ENCODE measurements around the gene PISD.

DNA sequence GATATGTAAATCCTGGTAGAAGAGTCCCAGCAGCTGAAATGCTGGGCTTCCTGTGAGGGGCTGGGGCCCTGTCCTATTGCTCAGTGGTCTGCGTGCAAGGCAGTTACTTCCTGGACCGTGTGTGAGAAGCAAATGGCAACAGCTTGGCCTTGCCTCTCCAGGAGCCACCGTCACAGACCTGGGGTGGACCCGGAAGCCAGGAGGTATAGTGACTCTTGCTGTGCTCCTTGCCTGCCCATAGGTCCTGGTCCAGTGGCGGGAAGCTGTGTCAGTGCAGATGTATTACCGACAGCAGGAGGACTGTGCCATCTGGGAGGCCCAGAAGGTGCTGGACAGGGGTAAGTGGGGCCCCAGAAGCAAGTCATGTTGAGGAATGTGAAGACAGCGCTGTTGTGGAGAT lies 54.3 kb downstream of the PISD start:
- TF ChIP-seq, protein P1, sequence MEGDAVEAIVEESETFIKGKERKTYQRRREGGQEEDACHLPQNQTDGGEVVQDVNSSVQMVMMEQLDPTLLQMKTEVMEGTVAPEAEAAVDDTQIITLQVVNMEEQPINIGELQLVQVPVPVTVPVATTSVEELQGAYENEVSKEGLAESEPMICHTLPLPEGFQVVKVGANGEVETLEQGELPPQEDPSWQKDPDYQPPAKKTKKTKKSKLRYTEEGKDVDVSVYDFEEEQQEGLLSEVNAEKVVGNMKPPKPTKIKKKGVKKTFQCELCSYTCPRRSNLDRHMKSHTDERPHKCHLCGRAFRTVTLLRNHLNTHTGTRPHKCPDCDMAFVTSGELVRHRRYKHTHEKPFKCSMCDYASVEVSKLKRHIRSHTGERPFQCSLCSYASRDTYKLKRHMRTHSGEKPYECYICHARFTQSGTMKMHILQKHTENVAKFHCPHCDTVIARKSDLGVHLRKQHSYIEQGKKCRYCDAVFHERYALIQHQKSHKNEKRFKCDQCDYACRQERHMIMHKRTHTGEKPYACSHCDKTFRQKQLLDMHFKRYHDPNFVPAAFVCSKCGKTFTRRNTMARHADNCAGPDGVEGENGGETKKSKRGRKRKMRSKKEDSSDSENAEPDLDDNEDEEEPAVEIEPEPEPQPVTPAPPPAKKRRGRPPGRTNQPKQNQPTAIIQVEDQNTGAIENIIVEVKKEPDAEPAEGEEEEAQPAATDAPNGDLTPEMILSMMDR (IDR thresholded peaks at IDR 0.05; ENCODE audit: low read depth, low read length): no peak
- no peak for TF ChIP-seq EZH2phosphoT487 (IDR thresholded peaks at IDR 0.05; ENCODE audit: low read depth)
